DND-41 (cell line): ENCODE measurements around the gene MAGEB5.
"Not testable (repeated sequence)": the region's sequence is repeated elsewhere in the genome, so short reads cannot be mapped to it uniquely, and the experiment has no call there.

ENCODE experiments used
- ATAC-seq: fragments of 200-7000 bp; cut with Tn5 transposase; 3 replicates; pipeline ENCODE4 v1.9.1; 2021; ENCODE audit warnings: low read depth; ENCODE audit not compliant: insufficient read depth
- DNase-seq: peaks from one replicate; pipeline ENCODE4 v3.0.0-alpha.2; 2020
- H2AFZ ChIP-seq: 2 replicates; pipeline ENCODE4 v1.6.0; 2012; ENCODE audit warnings: low read depth, low read length
- H3K27ac ChIP-seq: 2 replicates; pipeline ENCODE4 v1.5.1; 2012; ENCODE audit warnings: low read length, inconsistent platforms
- H3K27me3 ChIP-seq: fragments of 200-600 bp; sonication (generic); 2 replicates; pipeline ENCODE4 v1.6.0; 2012; ENCODE audit warnings: low read length, mild to moderate bottlenecking, inconsistent platforms; ENCODE audit not compliant: insufficient read depth, poor library complexity
- H3K36me3 ChIP-seq: 2 replicates; pipeline ENCODE4 v1.5.1; 2012; ENCODE audit warnings: low read length, inconsistent platforms; ENCODE audit not compliant: insufficient read depth
- H3K4me1 ChIP-seq: 2 replicates; pipeline ENCODE4 v1.5.1; 2012; ENCODE audit warnings: mild to moderate bottlenecking, low read length; ENCODE audit not compliant: insufficient read depth
- H3K4me2 ChIP-seq: 2 replicates; pipeline ENCODE4 v1.6.0; 2012; ENCODE audit warnings: mild to moderate bottlenecking, moderate library complexity, low read length, inconsistent platforms; ENCODE audit not compliant: insufficient read depth
- H3K4me3 ChIP-seq, 2 experiments: fragments of 200-600 bp in 1 of 2; shearing (Covaris generic) in 1 of 2; 2 replicates each; pipeline ENCODE4 v1.5.1; 2012 to 2016; ENCODE audit warnings: inconsistent platforms in 2 of 2, low read length in 2 of 2, mild to moderate bottlenecking in 2 of 2, low read depth in 1 of 2, moderate library complexity in 1 of 2
- H3K79me2 ChIP-seq: 2 replicates; pipeline ENCODE4 v1.6.0; 2012; ENCODE audit warnings: low read length, inconsistent platforms; ENCODE audit not compliant: insufficient read depth
- H3K9ac ChIP-seq: 2 replicates; pipeline ENCODE4 v1.6.0; 2012; ENCODE audit warnings: low read depth, mild to moderate bottlenecking, inconsistent platforms, low read length, moderate library complexity
- H3K9me3 ChIP-seq: 2 replicates; pipeline ENCODE4 v1.5.1; 2012; ENCODE audit warnings: low read length, moderate library complexity, mild to moderate bottlenecking, inconsistent platforms; ENCODE audit not compliant: insufficient read depth, severe bottlenecking
- H4K20me1 ChIP-seq: 2 replicates; pipeline ENCODE4 v1.6.0; 2012; ENCODE audit warnings: low read length; ENCODE audit not compliant: insufficient read depth
- EZH2 ChIP-seq: IDR thresholded peaks from 3 replicates; pipeline ENCODE4 v1.6.1; 2012; ENCODE audit warnings: borderline replicate concordance, low read depth, mild to moderate bottlenecking, moderate library complexity, low read length, inconsistent platforms; ENCODE audit not compliant: severe bottlenecking
- TF ChIP-seq, protein P1 (sequence below): IDR thresholded peaks from 2 replicates; pipeline ENCODE4 v1.5.1; 2012; ENCODE audit warnings: borderline replicate concordance, low read length, moderate library complexity, mild to moderate bottlenecking; ENCODE audit not compliant: poor library complexity, severe bottlenecking; ENCODE audit errors: extremely low read depth

Gene MAGEB5

DNA sequence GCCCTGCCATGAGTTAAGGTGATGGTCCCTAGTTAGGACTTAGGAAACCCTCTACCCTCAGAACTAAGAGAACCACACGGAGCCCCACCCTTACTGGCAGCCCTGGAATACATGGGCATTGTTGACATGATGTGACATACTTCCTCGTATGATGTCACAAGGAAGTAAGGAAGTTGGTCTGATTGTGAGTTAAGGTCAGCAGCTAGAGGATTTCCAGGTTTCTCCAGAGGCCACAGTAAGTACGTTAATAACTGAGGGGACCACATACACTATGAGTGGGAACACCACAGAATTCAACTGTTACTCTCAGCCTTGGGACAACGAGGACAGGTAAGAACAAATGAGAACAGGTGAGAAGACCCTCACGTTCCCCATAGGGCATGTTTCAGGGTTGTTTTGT is at the start of gene MAGEB5:
Gene MAGEB5 (plus strand): TSS at position 301 of the 400 bp plus-strand sequence. CDS start 1,133 bp downstream, outside the sequence.
- H3K4me2 ChIP-seq = no peak within 1 kb of the TSS
- H4K20me1 ChIP-seq = no peaks in the 10 kb centered on the region
- H3K9me3 ChIP-seq = no peaks in the 10 kb centered on the region
- TF ChIP-seq EZH2 = no peak
- TF ChIP-seq, protein P1, sequence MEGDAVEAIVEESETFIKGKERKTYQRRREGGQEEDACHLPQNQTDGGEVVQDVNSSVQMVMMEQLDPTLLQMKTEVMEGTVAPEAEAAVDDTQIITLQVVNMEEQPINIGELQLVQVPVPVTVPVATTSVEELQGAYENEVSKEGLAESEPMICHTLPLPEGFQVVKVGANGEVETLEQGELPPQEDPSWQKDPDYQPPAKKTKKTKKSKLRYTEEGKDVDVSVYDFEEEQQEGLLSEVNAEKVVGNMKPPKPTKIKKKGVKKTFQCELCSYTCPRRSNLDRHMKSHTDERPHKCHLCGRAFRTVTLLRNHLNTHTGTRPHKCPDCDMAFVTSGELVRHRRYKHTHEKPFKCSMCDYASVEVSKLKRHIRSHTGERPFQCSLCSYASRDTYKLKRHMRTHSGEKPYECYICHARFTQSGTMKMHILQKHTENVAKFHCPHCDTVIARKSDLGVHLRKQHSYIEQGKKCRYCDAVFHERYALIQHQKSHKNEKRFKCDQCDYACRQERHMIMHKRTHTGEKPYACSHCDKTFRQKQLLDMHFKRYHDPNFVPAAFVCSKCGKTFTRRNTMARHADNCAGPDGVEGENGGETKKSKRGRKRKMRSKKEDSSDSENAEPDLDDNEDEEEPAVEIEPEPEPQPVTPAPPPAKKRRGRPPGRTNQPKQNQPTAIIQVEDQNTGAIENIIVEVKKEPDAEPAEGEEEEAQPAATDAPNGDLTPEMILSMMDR = no peak
- no peak within 1 kb of the TSS for H3K4me3 ChIP-seq
- H3K79me2 ChIP-seq = no peaks in the 10 kb centered on the region
- no peak within 1 kb of the TSS for H3K9ac ChIP-seq
- no peak within 1 kb of the TSS for H3K27ac ChIP-seq
- DNase-seq = no peak
- no peak within 1 kb of the TSS for H2AFZ ChIP-seq
- no peaks in the 10 kb centered on the region for H3K27me3 ChIP-seq
- no peak for ATAC-seq
- H3K4me1 ChIP-seq = no peaks in the 10 kb centered on the region
- no peaks in the 10 kb centered on the region for H3K36me3 ChIP-seq

DNA sequence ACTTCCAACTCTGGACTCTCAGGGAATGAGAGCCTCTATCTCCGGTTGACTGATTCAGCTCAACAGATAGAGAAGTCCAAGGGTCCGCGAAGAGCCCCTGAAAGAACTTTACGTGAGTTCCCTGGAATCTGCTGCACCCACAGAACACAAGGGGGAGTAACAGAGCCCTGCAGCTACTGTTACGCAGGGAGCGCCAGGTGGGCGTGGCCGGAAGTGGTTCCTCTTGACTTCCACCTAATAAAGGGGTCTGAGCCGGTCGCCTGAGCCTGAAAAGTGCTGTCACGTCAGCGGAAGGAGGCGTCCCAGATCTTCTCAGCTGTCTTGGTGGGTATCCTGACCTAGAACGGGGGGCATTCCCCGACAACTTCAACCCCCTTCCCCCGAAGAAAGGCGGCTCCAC is 23.8 kb upstream of the MAGEB5 start, which contains the start of gene MAGEB6:
Gene MAGEB6 (plus strand): TSS at position 237 of the 400 bp plus-strand sequence. CDS start 1,407 bp downstream, outside the sequence.
- H3K9me3 ChIP-seq = no peaks in the 10 kb centered on the region
- no peak within 1 kb of the TSS for H3K4me3 ChIP-seq
- no peaks in the 10 kb centered on the region for H3K36me3 ChIP-seq
- no peaks in the 10 kb centered on the region for H3K79me2 ChIP-seq
- H3K27ac ChIP-seq = no peak within 1 kb of the TSS
- H3K4me2 ChIP-seq = no peak within 1 kb of the TSS
- TF ChIP-seq, protein P1 = no peak
- no peak for TF ChIP-seq EZH2
- ATAC-seq (no peak), DNase-seq (no peak)
- no peak within 1 kb of the TSS for H2AFZ ChIP-seq
- no peak within 1 kb of the TSS for H3K9ac ChIP-seq
- H3K4me1 ChIP-seq = no peaks in the 10 kb centered on the region
- no peaks in the 10 kb centered on the region for H4K20me1 ChIP-seq
- no peaks in the 10 kb centered on the region for H3K27me3 ChIP-seq

DNA sequence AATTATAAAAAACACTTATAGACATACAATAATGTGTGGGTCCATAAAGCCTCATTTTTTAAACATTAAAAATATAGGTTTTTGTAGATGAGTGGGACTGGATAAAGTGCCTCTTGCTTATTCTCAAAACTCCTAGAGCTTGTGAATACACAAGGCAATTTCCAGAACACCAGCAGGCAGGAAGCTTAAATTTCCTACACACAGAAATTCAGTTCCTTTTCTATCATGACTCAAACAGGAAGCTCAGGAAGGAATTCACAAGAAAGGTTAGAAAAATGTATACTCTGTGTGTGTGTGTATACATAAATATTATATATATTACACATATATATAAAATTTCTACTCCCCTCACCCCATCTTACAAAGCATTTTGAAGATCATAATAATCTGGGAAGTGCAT is 12.4 kb upstream of the MAGEB5 start:
- Histone ChIP-seq H3K9ac (no peak overlapping the region), H3K4me1 (no peaks in the 10 kb centered on the region), H3K79me2 (no peaks in the 10 kb centered on the region), H2AFZ (no peak overlapping the region), H3K27me3 (no peaks in the 10 kb centered on the region), H4K20me1 (no peaks in the 10 kb centered on the region), H3K4me3 (no peak overlapping the region), H3K27ac (no peak overlapping the region), H3K9me3 (no peaks in the 10 kb centered on the region), H3K36me3 (no peaks in the 10 kb centered on the region), H3K4me2 (no peak overlapping the region)
- TF ChIP-seq, protein P1 = no peak
- no peak for TF ChIP-seq EZH2
- ATAC-seq (no peak), DNase-seq (no peak)

GRCh38 chrX:26204717-26205116 is 11.3 kb upstream of the MAGEB5 start:
- not testable (repeated sequence) for H3K9ac ChIP-seq, H3K9me3 ChIP-seq, H3K27ac ChIP-seq

More at GRCh38 chrX:26204717-26205116, 11.3 kb upstream of the MAGEB5 start:
- H2AFZ ChIP-seq, H3K4me3 ChIP-seq, H3K4me2 ChIP-seq, H3K36me3 ChIP-seq, DNase-seq, H3K79me2 ChIP-seq, H4K20me1 ChIP-seq, H3K27me3 ChIP-seq, ATAC-seq, H3K4me1 ChIP-seq: not testable (repeated sequence)
